DMS153 treated with DMSO at 0.1 percent for 48 hours (cell line): Measurements from ENCODE around the gene TMEM169.
"Not testable (repeated sequence)": the region's sequence is repeated elsewhere in the genome, so short reads cannot be mapped to it uniquely, and the experiment has no call there.

Experiments
- DNase-seq: peaks from one replicate; lab custom pipeline; 2025; ENCODE audit not compliant: unreplicated experiment; lab: John Stamatoyannopoulos, UW

TMEM169 gene

DNA sequence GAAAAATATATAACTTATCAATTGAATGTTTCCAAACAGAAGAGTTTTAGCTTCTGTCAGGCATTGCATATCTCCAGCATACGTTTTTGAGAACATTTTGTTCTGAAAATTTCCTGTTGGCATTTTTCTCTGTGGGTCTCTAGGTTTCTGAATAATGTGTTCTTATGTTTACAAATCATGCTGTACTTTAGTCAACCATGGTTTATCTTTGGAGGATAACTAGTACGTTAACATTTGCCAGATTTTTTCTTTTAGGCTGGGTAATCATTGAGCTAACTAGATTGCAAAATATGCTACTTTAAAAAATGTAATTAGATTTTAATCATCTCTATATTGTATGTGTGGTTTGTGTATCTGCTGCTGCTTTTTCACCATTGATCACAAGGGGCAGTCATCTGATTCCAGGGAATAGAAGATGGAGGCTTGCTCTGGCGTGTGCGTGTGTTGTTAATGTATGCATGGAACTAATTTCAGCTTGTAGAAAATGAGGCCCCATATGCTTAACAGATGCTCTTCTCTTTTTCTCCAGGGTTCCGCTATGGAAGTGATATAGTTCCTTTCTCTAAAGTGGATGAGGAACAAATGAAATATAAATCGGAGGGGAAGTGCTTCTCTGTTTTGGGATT lies 48.7 kb downstream of the TMEM169 start:
- no peak for DNase-seq

DNA sequence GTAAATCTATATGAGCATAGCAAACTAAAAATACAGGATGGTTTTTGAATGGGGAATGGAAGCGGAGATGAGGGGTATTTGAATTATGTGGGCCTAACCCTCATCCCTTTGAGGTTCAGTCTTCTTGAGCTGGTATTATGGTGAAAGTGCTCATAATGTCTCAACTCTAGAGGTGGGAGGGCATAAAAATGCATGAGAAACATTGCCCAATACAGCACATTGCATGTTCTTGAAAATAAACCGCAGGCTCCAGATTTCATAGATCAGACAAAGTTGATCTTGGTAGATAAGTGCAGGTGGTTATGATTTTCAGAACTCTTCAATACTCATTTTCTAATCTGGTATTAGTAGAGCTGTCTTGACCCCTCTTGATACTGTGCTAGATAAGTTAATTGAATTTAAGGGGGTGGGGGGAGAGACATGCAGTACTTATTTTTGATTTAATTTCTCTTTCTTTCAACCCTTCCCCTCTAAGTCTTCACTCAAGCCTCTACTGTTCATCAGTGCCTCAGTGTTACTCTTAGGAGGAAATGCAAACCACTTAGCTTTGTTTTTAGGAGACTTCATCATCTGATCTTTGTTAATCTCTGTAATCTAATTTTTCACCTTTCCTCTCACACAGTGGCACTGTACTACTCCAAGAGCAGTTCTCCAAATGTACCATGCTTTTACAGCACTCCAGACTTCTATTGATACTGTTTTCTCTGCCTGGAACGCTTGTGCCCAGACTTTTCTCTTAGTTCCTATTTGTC lies 49.6 kb downstream of the TMEM169 start:
- no peak for DNase-seq

DNA sequence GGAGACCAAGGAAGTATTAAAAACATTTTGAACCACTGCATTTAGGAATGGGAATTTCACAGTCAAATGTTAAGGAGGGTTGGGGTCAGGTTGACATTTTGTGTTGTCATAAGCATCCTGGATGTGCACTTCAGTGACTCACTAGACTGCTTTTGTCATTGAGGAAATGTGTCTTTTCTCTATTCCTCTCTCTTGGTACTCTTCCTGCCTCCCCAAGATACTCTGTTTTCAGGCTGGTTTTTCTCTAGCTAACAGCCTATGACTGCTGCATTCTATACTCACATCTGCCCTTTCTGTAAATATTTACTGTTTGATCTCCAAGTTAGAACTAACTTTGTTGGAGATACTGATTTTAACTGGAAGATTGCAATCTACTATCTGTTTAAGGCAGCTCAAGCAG lies 50.9 kb downstream of the TMEM169 start:
- no peak for DNase-seq

DNA sequence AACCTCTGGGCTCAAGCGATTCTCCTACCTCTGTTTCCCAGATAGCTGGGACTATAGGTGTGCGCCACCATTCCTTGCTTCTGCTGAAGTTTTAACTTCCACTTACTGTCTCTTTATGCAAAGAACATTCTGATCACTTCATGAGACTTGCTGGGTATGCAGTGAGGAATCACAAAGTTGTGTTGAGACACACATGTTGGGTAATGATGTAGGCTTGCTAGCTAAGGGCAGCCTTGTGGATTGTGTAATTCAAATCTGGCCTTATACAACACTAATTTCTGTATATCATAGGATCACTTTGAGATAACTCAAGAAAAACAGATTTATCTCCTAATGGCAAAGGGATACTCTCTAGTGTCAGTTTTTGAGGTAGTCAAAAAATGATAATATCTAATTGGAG lies 51.7 kb downstream of the TMEM169 start:
- no peak for DNase-seq

DNA sequence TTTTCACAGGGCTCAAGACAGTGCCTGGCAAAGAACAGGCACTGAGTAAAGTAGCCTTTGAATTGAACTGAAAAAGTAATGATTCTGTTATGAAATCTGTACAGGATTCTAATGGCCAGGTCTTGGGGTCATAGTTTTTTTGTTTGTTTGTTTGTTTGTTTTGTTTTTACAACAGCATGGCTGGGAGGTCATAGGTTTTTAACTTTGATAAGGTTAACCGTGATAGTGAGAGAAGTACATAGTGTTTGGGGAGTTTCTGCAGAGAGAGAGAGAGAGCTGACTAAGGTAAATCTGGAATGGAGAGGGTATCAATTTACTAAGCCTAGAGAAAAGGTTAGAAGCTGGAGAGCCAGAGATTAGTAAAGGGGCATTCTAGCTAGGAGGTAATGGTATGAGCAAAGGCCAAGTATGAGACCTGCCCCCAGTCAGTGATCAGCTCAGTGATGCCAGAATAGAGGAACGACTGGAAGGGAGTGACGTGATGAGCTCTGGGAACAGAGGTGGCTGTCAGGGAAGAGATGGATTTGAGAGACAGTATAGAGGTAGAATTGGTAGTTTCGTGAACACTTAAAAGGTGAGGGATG lies 53.3 kb downstream of the TMEM169 start:
- DNase-seq: no peak

DNA sequence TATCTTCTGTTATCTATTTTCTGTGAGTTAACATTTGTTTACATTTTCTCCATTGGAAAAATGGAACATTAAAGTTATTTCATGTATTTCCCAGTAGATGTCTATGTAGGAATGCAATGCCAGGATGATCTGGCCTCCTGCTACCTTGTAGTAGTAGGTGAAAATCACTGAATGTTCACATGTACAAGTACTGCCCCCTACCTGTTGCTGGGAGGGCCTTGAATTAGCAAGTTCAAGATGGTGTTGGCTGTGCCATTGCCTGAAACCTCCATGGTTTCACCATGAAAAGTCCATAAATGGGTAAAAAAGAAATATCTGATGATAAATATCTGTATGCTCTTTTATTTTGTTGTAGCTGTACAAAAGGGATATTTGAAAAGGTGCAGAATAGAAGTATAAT lies 58.2 kb downstream of the TMEM169 start:
- DNase-seq: no peak

DNA sequence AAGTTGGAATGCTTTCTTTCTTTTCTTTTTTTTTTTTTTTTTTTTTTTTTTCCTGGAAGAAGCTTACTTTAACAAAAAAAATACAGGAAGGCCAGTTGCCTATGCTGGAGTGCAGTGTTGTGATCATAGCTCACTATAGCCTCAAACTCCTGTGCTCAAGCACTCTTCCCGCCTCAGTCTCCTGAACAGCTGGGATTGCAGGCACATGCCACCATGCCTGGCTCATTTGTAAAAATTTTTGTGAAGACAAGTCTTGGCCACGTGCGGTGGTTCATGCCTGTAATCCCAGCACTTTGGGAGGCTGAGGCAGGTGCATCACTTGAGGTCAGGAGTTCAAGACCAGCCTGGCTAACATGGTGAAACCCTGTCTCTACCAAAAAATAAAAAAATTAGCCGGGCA lies 59.8 kb downstream of the TMEM169 start:
- DNase-seq: not testable (repeated sequence)

DNA sequence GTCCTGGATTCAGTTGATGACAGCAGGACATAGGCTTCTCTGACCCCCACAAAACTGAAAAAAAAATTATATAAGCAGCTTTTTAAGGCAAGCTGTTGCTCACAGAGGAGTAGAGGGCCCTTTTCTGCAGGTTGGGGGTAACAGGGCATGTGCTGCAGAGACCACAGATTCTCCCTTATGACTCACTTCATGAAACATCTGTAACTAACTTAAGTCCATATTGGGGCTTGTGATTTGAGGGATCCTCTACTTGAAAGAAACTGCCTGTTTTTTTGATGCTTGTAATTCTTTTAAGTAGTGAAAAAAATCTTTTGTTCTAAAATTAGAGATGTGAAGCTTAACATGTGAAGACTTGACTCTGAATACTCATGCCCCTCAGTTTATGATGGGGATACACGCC lies 60.8 kb downstream of the TMEM169 start:
- DNase-seq: no peak

DNA sequence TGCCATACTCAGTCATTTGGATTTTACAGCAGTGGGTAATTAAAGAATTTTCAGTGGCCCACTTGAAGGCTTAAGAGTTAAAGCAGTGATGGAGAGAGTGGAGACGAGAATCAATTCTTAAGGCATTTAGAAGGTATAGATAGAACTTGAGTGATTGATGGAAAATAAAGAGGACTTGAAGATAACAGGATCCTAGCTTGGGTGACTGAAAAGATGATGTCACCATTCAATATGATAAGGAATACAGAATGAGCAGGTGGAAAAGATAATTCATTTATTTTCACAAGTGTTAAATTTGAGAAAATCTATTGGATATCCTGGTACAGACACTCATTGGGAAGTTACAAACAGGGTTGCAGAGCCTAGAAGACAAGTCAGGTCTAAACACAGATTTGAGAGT lies 62.7 kb downstream of the TMEM169 start:
- no peak for DNase-seq

DNA sequence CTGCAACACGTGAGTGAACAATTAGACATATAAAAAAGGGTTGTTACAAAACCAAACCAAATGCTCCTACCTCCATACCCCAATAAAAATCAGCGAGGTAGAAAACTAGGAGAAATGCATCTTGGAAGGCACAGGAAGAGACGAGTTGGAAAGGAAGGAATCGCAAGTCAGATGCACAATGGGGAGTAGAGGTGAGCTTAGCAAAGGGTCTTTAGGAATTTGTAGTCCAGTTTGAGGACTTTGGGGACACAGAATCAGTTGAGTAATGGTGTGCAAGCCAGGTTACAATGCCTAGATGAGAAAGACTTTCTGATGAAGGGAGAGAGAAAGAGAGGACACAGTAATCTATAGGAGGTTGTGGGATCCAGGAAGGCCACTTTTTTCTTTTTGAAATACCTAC lies 63.1 kb downstream of the TMEM169 start:
- no peak for DNase-seq

DNA sequence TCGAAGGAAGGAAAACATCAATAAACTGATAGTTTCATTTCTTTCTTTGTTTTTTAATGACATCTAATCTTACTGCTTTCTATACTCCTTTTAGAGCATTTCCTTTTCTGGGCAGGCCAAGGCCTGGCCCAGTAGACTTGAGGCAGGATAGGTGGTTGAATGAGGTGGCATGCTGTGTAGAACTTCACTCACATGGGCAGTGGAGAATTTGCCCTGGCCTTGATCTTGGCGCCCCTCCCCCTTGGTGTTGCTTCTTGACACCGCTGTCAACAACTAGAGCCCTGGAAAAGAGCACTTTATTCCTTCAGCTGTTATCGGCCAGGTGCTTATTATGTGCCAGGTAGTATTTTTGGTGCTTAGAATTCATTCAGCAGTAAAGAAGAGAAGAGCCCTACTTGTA lies 64.9 kb downstream of the TMEM169 start:
- DNase-seq: no peak

DNA sequence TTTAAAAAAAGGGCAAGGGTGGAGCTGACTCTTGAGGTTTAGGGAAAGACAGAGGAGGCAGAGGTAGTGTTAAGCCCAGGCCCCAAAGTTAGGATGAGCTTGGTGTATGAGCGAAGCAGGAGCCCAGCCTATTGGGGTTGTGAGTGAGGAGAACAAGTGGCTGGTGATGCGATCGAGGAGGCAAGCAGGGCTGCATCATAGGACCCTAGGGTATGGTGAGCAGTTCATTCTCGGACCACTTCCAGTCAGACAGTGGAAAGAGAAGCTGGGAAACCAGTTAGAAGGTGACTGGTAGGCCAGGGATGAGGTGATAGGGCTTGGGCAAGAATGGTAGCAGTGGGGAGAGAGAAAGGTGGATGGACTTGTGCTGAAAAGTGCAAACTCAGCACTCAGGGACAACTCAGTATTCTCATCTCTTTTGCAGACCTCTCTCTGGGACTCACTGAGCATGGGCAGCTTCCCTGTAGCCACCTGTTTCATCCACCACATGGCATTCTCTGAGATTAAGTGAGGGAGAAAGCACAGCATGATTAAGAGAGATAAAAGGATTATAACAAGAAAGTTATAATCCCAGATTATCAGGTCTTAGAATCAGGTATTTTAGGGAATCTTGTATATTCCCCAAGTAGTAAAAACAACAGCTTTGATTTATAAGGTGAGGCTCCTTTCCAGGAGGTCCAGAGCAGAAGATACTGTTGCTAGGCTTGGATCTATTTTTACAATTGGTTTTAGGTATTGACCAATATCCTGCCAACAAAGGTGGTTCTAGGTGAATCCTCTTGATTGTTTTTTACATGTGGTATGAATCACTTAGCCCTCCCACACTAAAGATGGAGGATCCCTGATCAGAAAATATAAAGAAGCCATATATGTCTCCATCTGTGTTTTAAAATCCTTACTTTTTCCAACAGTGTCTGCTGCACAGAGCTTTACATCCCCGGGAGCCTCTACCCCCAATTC lies 65.7 kb downstream of the TMEM169 start:
- no peak for DNase-seq

DNA sequence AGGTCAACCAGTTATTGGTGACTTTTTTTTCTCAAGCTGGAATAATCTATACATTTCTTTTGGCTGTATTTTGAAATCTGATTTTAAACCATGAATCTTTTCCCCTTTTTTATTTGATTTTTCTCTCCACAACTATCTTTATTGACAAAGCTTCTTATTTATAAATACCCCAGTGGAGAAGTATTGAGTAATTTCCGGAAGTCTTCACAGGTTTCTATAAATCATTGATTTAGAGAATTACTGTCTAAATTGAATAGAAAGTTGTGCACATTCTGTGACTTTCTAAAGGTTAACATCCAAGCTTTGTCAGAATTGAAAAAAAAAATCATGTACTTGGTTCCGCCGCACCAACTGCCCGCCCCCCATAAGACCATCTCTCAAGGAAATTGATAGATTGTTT lies 67.3 kb downstream of the TMEM169 start:
- no peak for DNase-seq

DNA sequence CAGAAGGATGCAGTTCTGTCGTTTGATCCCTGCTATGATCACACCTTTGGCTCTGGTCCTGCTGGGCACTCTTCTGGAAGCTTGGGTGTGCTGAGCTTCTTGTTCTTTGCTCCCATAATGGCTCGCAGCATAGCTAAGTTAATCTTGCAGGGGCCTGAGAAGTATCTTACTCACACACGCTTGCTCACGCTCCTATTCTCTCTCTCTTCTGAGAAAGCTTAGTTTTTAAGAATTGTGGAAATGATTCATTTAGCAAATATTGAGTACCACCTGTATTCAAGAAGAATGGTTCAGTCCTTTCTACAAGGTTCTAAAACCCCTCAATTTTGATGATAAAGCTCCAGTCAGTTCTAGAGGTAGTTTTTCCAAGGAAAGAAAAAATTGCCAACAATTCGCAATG lies 68.0 kb downstream of the TMEM169 start:
- no peak for DNase-seq

DNA sequence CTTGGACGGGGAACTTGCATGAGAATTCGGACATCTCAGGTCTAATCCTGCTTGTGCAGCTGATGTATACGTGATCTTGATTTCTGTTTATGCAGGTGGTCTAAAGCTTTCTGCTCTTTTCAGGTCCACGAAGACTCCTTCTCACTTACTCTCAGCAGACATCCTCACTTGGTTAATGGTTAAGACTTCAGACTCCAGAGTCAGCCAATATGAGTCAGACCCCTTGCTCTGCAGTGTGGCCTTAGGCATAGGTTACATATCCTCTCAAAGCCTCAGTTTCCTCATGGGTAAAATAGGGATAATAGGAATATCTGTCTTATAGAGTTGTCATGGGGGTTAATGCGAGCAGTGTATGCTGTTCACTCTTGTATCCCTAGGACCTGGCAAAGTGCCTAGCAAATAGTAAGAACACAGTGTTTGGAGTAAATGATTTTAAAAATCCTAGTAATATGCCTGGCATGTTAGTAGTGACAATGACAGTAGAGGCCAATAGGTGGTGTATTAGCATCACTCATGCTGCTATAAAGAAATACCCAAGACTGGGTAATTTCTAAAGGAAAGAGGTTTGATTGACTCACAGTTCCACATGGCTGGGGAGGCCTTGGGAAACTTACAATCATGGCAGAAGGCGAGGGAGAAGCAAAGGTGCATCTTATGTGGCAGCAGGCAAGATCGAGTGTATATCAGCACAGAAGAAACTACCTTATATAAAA lies 69.8 kb downstream of the TMEM169 start:
- no peak for DNase-seq
